GM18519 (cell line): ENCODE measurements around the gene KCNA2.

Source experiments
- ATAC-seq: cut with Tn5 transposase; IDR thresholded peaks from one replicate; pipeline ENCODE4 v1.9.1; 2021; ENCODE audit warnings: mild to moderate bottlenecking, moderate library complexity; ENCODE audit not compliant: unreplicated experiment, low FRiP score

The KCNA2 gene

DNA sequence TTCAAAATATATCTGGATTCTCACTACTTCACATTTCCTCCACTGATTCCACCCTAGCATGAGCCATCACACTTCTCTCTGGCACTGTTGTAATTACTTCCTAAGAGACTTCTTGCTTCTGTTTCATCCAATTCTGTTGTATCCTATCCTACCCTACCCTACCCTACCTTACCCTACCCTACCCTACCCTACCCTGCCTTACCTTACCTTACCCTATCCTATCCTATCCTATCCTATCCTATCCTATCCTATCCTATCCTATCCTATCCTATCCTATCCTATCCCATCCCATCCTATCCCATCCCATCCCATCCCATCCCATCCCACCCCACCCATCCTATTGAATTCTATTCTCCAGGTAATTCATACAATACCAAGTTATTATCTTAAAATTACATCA lies 29.7 kb downstream of the KCNA2 start:
- no peak for ATAC-seq

DNA sequence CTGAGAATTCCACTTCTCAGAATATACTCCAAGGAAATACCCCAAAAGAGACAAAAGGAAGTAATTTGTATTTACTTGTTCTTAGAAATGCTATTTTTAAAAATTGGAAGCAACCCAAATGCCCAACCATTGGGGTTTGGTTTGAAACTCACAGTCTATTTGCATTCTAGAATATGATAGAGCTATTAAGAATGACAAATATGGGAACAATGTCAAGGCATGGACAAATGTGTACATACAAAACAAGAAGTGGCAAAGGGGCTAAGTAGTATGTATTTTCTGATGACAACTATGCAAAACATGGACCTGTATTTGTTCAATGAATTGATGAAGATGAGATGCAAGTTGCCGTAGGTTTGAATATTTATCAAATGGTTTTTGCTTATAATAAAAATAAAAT lies 32.8 kb downstream of the KCNA2 start:
- ATAC-seq = no peak

DNA sequence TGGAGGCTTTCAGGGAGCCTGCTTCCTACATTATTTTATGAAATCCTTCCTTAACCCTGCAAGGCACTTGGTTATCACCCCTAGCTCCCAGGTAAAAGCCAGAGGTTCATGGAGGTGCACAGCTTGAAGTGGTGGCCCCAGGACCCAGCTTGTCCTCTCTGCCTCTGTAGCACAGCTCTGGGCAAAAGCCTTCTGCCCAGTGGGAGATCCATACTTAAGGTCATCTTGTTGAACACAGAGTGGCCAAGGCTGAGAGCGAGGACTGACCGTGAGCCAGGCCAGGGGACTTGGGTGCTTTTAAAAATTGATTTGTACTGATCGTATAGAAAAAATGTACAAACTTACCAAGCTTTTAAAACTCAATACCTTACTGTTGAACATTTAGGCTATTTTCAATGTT lies 33.4 kb downstream of the KCNA2 start:
- no peak for ATAC-seq

DNA sequence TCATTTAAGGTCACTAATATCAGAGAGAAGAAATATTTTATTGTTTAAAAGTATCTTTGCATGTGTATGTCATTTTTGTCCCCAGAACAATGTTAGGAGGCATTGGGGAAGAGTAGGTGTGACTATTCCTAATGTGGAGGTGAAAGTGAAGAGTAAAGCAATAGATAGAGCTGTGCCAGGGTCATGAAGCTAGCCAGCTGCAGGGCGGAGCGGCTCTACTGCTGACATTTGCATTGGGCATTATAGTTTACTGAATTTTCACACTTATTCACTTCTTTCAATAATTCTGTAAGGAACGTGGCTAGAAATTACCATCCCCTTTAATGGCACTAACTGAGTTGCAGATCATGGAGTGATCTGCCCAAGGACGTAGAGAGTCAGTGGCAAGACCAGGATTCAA lies 35.3 kb downstream of the KCNA2 start:
- ATAC-seq = no peak

GRCh38 chr1:110570307-110570706 lies 35.9 kb downstream of the KCNA2 start:
- no peak for ATAC-seq

- ATAC-seq = no peak
These were observed 39.3 kb downstream of the KCNA2 start for GRCh38 chr1:110566836-110567235.

DNA sequence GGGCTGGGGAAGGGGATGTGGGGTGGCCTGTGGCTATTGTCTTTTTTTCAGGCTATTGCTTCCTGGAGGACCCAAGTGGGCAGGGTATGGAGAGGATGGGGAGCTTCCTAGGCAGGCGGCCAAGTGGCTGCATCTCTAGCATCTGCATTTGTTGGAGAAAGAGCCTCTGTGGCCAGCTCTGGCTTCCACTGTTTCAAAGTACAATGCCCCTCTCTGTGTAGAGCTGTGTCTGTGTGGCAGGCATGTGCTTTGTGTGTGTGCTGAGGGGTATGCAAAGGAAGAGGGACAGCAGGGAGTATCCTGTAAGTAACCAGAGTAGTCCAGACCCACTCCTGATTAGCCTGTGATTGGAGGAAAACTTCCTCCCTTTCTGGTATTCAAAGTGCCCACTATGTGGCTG lies 40.6 kb downstream of the KCNA2 start:
- no peak for ATAC-seq

DNA sequence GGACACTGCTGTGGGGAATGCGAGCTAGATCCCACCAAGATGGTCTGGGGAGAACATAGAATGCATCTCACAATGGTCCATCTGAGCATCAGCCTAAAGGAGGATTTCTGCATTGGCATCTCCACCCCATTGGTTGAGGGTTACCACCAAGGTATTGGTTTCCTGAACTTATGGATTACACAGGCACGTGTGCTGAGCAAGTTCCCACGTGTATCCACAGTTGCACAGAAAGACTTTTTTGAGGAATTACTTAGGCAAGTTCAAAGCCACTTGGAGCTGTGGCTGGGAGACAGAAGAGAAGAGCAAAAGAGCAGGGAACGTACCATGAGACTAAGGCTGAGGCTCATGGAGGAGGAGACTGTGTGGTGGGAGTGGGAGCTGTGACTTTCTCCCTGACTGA lies 43.1 kb downstream of the KCNA2 start:
- ATAC-seq = no peak

- no peak for ATAC-seq
These were observed 44.6 kb downstream of the KCNA2 start for GRCh38 chr1:110561596-110561995.

DNA sequence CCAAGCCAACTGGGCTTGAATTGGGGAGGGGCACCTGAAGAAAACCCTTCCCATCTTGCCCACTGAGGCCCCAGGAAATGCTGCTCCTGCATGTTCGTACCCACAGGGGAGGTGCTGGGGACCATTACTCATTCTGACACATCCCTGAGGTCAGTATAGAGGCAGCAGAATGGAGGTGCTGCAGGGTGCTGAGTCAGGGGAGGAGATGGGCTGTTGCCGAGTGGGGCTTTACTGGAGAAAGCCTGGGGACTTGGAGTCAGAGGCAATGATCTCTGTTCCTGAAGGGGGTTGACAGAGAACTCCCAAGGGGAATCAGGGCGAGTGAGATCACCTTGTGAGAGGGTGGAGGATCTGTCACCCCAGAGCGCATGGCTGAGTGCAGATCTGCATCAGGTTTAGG lies 47.0 kb downstream of the KCNA2 start:
- no peak for ATAC-seq

DNA sequence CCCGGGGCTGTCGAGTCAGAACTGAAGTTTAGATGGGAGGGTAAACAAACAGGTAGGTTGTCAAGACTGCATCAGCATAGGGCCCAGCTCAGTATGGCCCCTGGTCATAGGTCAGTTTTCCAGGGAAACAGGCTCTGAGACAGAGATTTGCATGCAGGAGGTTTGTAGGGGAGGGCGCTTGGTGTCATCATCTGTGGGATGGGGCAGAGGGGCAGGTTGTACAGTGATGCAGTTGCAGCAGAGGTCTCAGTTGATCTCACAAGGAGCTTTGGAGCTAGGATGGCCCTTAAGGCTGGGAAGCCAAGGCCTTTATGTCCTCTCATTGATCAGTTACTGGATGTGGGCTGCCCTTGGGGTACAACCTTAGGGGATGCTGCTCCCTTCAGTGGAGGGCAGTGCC lies 48.7 kb downstream of the KCNA2 start:
- ATAC-seq = no peak

DNA sequence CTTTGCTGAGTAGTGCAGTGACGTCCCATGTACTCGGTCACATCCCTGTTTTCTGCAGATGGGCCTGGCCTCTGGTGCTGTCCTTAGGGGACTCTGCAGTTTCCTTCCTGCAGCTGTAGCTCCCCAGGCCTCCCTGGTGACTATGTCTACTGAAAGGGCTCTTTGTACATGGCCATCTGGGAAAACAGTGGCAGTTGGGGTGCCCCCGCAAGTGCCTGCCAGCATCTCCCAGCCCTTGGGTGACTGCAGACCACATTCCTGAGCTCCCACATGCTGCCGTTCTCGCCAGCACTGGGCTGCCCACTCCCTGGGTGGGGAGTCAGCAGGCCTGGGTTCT lies 49.7 kb downstream of the KCNA2 start:
- ATAC-seq = no peak

GRCh38 chr1:110555807-110556470 lies 50.2 kb downstream of the KCNA2 start:
- ATAC-seq = no peak

DNA sequence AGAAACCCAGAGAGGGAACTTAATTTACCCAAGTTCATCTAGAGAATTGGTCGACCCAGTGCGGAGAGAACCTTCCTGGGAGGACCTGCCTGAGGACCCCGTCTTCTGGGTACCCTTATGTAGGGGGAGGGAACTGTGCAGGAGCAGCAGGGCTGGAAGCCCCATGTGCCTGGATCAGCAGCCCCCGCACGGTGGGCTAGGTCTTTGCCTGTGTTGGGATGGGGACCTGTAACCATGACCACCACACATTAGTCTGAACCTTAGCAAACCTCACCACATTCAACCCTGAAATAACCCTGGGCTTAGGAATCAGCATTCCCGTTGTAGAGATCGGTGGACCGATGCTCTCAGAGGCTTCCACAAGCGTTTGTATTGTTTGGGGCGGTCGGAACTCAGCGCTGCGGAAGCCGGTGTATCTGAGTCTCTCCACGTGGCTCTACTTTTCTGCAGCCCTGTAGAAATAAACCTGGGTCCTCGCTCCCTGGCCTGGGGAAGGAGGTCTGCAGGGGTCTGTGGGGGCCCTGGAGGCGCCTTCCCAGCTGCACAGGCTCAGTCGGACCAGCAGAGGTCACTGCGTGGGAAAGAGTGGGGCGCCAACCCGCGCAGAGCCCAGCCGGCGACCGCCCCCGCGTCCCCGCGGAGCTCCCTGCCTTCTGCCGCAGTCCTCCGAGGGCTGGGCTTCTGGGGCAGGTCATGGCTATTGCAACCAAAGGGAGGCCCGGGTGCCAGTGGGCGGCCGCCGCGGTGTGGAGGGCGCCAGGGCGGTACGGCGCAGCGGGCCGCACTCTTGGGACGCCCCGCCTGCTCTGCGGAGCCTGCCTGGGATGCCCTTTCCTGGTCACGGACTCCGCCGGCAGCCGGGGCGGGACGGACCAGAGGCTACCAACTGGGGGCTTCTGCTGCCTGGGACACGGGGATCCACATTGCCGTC lies 51.0 kb downstream of the KCNA2 start:
- ATAC-seq = no peak

DNA sequence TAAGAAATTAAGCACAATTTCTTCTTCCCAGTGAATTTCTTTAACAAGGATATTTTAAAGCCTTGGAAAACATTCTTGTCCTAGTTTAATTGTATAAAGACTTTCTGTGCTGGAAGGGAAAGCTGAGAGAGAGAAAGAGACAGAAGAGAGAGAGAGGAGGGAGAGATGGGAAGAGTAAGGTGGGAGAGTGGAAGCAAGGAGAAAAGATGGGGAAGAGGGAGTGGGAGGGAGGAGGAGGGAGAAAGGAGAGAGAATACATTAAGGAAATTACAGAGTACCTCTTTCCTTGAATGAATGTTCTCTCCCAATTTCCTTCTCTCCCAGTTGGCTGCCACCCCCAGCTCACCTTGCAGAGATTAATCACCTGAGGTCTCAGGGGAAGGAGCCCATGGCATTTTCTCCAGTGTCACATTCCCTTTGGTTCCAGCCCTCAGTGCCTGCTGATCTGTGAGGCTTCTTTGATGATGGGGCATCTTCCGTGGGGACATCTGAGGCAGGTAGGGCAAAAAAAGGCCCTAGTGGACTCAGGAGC lies 54.8 kb downstream of the KCNA2 start:
- no peak for ATAC-seq

DNA sequence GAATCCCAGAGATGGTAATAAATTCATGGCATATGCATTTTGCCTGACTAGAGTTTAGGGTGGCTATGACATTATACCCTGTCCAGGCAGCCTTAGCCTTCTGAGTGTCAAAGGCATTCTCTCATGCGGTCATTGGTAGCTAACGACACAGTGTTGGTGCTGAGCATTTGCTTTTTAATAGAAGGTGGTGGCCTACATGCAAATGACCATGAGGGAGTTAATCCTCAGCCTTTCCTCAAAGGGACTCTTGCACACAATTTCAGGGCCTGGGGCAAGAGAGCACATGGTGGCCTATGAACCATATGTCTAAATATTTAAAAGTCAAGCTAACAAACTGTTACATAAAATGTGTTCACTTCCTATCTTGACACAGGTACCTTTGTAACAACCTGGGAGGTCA lies 56.3 kb downstream of the KCNA2 start:
- no peak for ATAC-seq

- ATAC-seq = no peak
These were observed 57.8 kb downstream of the KCNA2 start for GRCh38 chr1:110548381-110548780.

GRCh38 chr1:110547017-110547416 lies 59.1 kb downstream of the KCNA2 start:
- ATAC-seq = no peak

GRCh38 chr1:110545492-110545891 lies 60.7 kb downstream of the KCNA2 start:
- ATAC-seq = no peak

- no peak for ATAC-seq
These were observed 61.4 kb downstream of the KCNA2 start for GRCh38 chr1:110544753-110545152.
